Stimulated activated CD8-positive, alpha-beta memory T cell treated with anti-CD3 and anti-CD28 coated beads, Interleukin-2, amount 100 ng/mL, for 1 hour (primary cell): ENCODE results near the gene GOPC.

ENCODE experiments used
- DNase-seq, 2 donors: peaks; one replicate each; pipeline ENCODE4 v3.0.0-alpha.2; 2020; ENCODE audit warnings: low read depth in 2 of 2

GOPC gene

DNA sequence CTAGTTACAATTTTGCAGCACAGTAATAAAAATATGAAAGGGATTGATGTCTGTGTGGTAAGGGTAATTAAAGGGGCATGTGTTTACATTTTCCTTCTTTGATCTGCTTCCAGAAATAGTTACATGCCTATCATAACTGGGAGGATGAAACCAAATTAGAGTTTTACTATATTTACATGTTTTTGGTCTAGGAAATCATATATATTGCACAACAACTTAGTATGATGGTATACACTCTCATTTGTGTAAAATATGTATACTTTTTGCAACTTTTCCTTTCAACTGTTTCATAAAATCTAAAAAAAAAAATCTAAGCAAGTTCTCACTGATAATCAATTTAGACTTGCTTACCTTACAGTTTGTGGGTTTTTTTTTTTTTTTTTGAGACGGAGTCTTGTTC, 87.7 kb downstream of the GOPC start:
- DNase-seq, result no peak

DNA sequence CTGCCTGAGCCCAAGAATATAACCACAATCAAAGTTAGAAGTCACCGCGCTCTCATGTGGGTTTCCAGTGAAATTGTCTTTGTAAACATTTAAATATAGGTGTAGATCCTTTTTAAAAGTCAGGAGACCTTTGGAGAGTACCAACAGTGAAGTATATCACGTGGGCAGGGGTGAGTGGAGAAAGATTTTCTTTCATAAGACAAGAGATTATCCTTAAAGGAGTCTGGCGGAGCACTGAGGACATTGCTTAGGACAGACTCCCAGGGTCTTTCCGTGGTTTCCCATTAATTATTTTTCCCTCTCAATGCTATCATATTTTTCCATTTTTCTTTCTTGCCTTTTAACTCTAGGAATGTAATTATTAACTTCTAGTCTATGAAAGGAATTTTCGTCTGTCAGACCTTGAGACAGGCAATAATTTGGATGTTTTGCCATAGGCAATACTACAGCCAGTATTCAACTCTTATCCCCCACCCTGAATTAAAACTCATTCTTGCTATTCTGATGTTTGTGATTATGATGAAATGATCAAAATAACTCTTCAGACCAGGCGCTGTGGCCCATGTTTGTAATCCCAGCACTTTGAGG, 88.4 kb downstream of the GOPC start:
- DNase-seq, result no peak

DNA sequence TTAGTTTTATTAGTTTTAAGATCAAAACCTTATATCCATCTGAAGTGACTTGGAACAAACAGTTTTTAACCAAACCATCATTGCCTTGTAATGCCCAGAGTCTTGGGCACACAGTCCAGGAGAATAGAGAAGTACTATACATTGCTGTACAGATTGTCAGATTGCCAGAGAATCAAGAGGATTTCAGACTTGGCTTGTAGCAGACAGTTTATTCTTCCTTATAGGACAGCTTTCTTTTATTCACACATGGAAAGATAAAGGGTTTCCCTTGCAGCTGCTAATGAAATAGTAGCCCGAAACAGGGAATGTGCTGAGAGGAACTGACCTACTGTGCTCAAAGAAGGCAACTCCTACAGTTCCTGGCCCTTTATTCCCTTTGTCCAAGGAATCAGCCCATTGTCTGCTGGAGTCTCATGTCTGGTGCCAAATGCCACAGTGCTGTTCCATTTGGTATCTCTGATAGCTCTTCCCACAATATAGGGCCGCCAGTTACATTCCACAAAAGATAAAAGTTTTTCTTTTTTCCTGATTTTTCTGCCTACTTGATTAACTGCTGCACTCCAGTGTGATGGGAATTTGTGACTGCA, 89.2 kb downstream of the GOPC start:
- DNase-seq, result no peak

DNA sequence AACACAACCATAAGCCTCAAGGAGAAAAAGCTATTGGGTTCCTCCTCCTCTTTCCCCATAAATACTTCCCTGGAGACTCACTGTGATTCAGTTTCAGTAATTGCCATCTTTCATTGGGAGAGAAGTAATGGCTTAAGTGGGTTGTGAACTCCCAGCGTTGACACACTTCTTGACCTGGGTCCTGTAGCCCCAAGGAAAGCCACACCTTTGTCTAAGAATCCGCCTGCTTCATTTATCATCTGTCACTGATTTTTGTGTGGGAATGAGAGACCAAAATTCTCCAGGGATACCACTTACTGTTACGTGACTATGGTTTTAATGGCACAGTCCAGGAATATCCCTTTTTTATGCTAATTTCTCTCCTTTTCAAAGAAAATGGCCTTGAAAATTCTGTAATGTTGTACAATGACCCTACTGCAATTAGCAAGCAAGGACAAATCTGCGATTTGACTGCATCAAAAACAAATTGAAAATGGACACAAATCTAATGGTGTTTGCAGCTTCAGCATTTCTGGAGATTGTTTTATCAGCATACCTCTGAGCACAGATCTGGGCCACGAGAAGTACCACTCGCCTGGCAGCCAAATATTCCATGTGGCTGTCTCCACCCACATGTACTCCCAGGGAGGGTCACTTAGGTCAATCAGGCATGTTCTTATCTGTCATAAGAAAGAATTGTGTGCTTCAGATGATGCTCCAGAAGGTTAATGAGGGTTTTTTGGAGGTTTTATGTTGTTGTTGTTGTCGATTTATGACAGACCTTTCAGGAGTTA, 90.1 kb downstream of the GOPC start:
- no peak for DNase-seq
